ENCODE measurements around the gene MYO7A.

The MYO7A gene

GRCh38 chr11:77250881-77251640 is 123.0 kb downstream of the MYO7A start:
- Histone ChIP-seq H3K9ac (ENCODE audit: low read depth, low read length) (no peak overlapping the region), H3K4me3 (ENCODE audit: low read depth, low read length) (no peak overlapping the region), H3K36me3 (ENCODE audit: control insufficient read depth, insufficient read depth, low read length) (no peaks in the 10 kb centered on the region), H3K9me3 (ENCODE audit: control insufficient read depth, insufficient read depth, low read length) (no peaks in the 10 kb centered on the region), H3K4me1 (ENCODE audit: control insufficient read depth, insufficient read depth, low read length) (no peaks in the 10 kb centered on the region), H3K27ac (ENCODE audit: low read depth, low read length) (no peak overlapping the region), H3K27me3 (ENCODE audit: control insufficient read depth, insufficient read depth, low read length) (no peaks in the 10 kb centered on the region)

DNA sequence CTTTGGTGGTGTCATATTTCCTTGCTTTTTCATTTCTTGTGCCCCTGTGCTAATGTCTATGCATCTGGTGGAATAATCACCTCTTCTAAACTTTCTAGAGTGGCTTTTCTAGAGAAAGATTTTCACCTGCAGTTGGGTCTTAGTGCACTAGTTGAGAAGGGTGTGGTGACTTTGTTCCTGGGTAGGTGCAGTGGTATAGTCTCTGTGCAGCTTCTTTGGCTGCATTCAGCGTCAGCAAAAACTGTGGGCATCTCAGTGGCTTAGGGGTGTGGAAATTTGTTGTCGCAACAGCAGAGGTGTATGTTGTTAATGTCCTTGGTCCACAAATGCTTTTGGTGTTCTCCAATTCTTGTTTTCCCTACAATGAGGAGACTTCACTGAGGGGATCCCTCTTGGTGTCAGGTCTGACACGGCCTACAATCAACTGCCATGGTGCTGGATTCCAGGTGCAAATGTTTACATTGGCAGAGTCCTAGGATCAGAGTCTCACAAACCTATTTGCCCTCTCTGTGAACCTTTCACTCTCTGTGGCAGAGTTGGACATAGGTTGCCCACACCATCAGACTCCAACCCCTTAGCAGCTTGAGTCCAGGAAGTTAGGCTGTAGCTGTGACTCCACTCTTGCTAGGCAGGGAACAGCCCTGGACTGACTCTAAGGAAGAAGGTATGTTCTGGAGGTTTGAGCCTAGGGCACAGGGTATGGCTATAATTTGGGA is 124.7 kb downstream of the MYO7A start:
- H3K27ac ChIP-seq (ENCODE audit: low read depth, low read length): no peak overlapping the region
- no peaks in the 10 kb centered on the region for H3K4me1 ChIP-seq (ENCODE audit: control insufficient read depth, insufficient read depth, low read length)
- H3K9ac ChIP-seq (ENCODE audit: low read depth, low read length): no peak overlapping the region
- H3K36me3 ChIP-seq (ENCODE audit: control insufficient read depth, insufficient read depth, low read length): no peaks in the 10 kb centered on the region
- no peaks in the 10 kb centered on the region for H3K27me3 ChIP-seq (ENCODE audit: control insufficient read depth, insufficient read depth, low read length)
- H3K9me3 ChIP-seq (ENCODE audit: control insufficient read depth, insufficient read depth, low read length): no peaks in the 10 kb centered on the region
- H3K4me3 ChIP-seq (ENCODE audit: low read depth, low read length): no peak overlapping the region

DNA sequence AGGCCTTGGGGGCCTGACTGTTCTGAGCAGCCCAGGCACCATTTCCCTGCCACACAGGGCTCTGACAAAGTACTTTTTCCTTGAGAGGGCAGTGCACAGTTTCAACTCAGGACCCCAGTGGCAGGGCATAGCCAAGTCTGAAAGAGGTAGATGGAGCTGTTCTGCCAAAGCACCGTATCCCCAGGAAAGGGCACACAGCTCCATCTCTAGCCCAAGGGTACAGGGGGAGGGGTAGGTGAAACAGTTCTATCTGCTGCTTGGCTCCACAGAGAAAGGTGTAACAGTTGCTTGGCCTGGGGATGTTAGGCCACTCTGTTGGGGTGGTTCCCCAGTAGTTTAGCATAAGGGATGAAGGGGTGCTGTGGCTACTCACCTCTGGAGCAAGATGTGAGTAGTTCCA is 125.6 kb downstream of the MYO7A start:
- no peaks in the 10 kb centered on the region for H3K9me3 ChIP-seq (ENCODE audit: control insufficient read depth, insufficient read depth, low read length)
- no peak overlapping the region for H3K9ac ChIP-seq (ENCODE audit: low read depth, low read length)
- no peak overlapping the region for H3K27ac ChIP-seq (ENCODE audit: low read depth, low read length)
- no peak overlapping the region for H3K4me3 ChIP-seq (ENCODE audit: low read depth, low read length)
- no peaks in the 10 kb centered on the region for H3K36me3 ChIP-seq (ENCODE audit: control insufficient read depth, insufficient read depth, low read length)
- no peaks in the 10 kb centered on the region for H3K4me1 ChIP-seq (ENCODE audit: control insufficient read depth, insufficient read depth, low read length)
- no peaks in the 10 kb centered on the region for H3K27me3 ChIP-seq (ENCODE audit: control insufficient read depth, insufficient read depth, low read length)

DNA sequence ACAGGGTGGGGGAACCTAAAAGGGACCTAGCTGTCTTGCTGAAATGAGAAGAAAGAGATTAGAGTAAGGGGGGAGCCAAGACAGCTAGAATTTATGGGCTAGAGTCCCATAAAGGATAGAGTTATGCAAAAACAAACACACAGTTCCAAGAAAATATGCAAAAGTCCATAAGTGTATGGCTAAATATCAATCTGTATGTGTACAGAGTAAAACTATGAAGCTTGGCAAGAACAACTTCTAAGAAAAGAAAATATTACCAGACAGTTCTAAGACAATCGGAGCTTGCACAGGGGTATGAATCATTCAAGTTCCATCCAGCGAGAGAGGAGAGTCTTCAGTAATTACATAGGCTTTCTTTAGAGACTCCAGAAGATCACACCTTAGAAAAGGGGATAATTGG is 131.6 kb downstream of the MYO7A start:
- Histone ChIP-seq H3K27me3 (ENCODE audit: control insufficient read depth, insufficient read depth, low read length) (no peaks in the 10 kb centered on the region), H3K4me3 (ENCODE audit: low read depth, low read length) (no peak overlapping the region)

GRCh38 chr11:77262803-77263202 is 134.8 kb downstream of the MYO7A start:
- Histone ChIP-seq H3K27ac (ENCODE audit: low read depth, low read length) (no peak overlapping the region), H3K4me1 (ENCODE audit: control insufficient read depth, insufficient read depth, low read length) (peaks cover 11% of the 10 kb centered on the region), H3K4me3 (ENCODE audit: low read depth, low read length) (no peak overlapping the region), H3K27me3 (ENCODE audit: control insufficient read depth, insufficient read depth, low read length) (no peaks in the 10 kb centered on the region), H3K9me3 (ENCODE audit: control insufficient read depth, insufficient read depth, low read length) (0 out of 2 replicates have a peak, but pooled peaks cover 5% of the 10 kb centered on the region), H3K36me3 (ENCODE audit: control insufficient read depth, insufficient read depth, low read length) (no peaks in the 10 kb centered on the region), H3K9ac (ENCODE audit: low read depth, low read length) (no peak overlapping the region)

More for the DNA sequence above, 131.6 kb downstream of the MYO7A start:
- H3K9me3 ChIP-seq (ENCODE audit: control insufficient read depth, insufficient read depth, low read length): 0 out of 2 replicates have a peak, but pooled peaks cover 5% of the 10 kb centered on the region
- H3K4me1 ChIP-seq (ENCODE audit: control insufficient read depth, insufficient read depth, low read length): peaks cover 11% of the 10 kb centered on the region
- H3K27ac ChIP-seq (ENCODE audit: low read depth, low read length): no peak overlapping the region
- no peak overlapping the region for H3K9ac ChIP-seq (ENCODE audit: low read depth, low read length)
- no peaks in the 10 kb centered on the region for H3K36me3 ChIP-seq (ENCODE audit: control insufficient read depth, insufficient read depth, low read length)
